HK-2 (cell line): ENCODE measurements around the gene ZNF521.

Experiments used
- DNase-seq: peaks from one replicate; pipeline ENCODE4 v3.0.0-alpha.2; 2018; ENCODE audit not compliant: unreplicated experiment

Gene ZNF521

GRCh38 chr18:25335676-25336075 lies 16.3 kb downstream of the ZNF521 start:
- no peak for DNase-seq

GRCh38 chr18:25335062-25335461 lies 16.9 kb downstream of the ZNF521 start:
- no peak for DNase-seq

GRCh38 chr18:25334588-25334987 lies 17.4 kb downstream of the ZNF521 start:
- no peak for DNase-seq

- DNase-seq, result no peak
These were observed 20.0 kb downstream of the ZNF521 start for GRCh38 chr18:25332002-25332401.

- DNase-seq, result no peak
These were observed 22.2 kb downstream of the ZNF521 start for GRCh38 chr18:25329783-25330182.

- DNase-seq, result no peak
These were observed 24.4 kb downstream of the ZNF521 start for GRCh38 chr18:25327584-25327983.

GRCh38 chr18:25326361-25326952 lies 25.5 kb downstream of the ZNF521 start:
- no peak for DNase-seq

- DNase-seq, result no peak
These were observed 29.2 kb downstream of the ZNF521 start for GRCh38 chr18:25322806-25323205.

GRCh38 chr18:25316381-25317018 lies 35.5 kb downstream of the ZNF521 start:
- no peak for DNase-seq

GRCh38 chr18:25314838-25315190 lies 37.2 kb downstream of the ZNF521 start:
- DNase-seq, result no peak

- DNase-seq, result no peak
These were observed 37.7 kb downstream of the ZNF521 start for GRCh38 chr18:25314151-25314837.

- DNase-seq, result no peak
These were observed 38.7 kb downstream of the ZNF521 start for GRCh38 chr18:25313268-25313667.

GRCh38 chr18:25310045-25310444 lies 41.9 kb downstream of the ZNF521 start:
- no peak for DNase-seq

GRCh38 chr18:25308381-25308780 lies 43.6 kb downstream of the ZNF521 start:
- DNase-seq, result no peak

- no peak for DNase-seq
These were observed 44.8 kb downstream of the ZNF521 start for GRCh38 chr18:25307192-25307591.

GRCh38 chr18:25306671-25307070 lies 45.3 kb downstream of the ZNF521 start:
- DNase-seq, result no peak

- DNase-seq, result no peak
These were observed 46.4 kb downstream of the ZNF521 start for GRCh38 chr18:25305584-25305983.

- DNase-seq, result no peak
These were observed 51.5 kb downstream of the ZNF521 start for GRCh38 chr18:25300492-25300891.

GRCh38 chr18:25299426-25300300 lies 52.3 kb downstream of the ZNF521 start:
- no peak for DNase-seq

GRCh38 chr18:25298853-25299274 lies 53.1 kb downstream of the ZNF521 start:
- peak; percentile 41 for DNase-seq

GRCh38 chr18:25295624-25296138 lies 56.3 kb downstream of the ZNF521 start:
- DNase-seq, result no peak

GRCh38 chr18:25291150-25291549 lies 60.8 kb downstream of the ZNF521 start:
- no peak for DNase-seq
